H9 (cell line): Measurements from ENCODE around the gene ZNF618. TPM values are rescaled to one million over a fixed set of nuclear protein-coding genes. Genes with fewer than 3 reads are reported as not detected.

Source experiments
- DNase-seq: peaks from one replicate; pipeline ENCODE4 v3.0.0-alpha.2; 2017
- H2AFZ ChIP-seq: one replicate; pipeline ENCODE4 v1.6.1; 2013; ENCODE audit warnings: mild to moderate bottlenecking, low read length, control low read depth, moderate library complexity
- H2AK5ac ChIP-seq: 2 replicates; pipeline ENCODE4 v1.6.1; 2013; ENCODE audit warnings: low read length, control low read depth, mixed read lengths; ENCODE audit not compliant: insufficient read length
- H2BK120ac ChIP-seq: one replicate; pipeline ENCODE4 v1.6.1; 2013; ENCODE audit warnings: low read depth, mild to moderate bottlenecking, low read length, control low read depth, inconsistent platforms; ENCODE audit not compliant: poor library complexity, severe bottlenecking
- H2BK12ac ChIP-seq: 2 replicates; pipeline ENCODE4 v1.6.1; 2013; ENCODE audit warnings: low read length, control low read depth, mixed read lengths, low read depth; ENCODE audit not compliant: insufficient read length
- H2BK15ac ChIP-seq: 2 replicates; pipeline ENCODE4 v1.6.1; 2013; ENCODE audit warnings: low read depth, low read length, control low read depth
- H2BK20ac ChIP-seq: one replicate; pipeline ENCODE4 v1.6.1; 2013; ENCODE audit warnings: low read depth, mild to moderate bottlenecking, low read length, control low read depth, inconsistent platforms; ENCODE audit not compliant: poor library complexity, severe bottlenecking
- H2BK5ac ChIP-seq: 2 replicates; pipeline ENCODE4 v1.6.1; 2013; ENCODE audit warnings: low read length, control low read depth, mixed read lengths; ENCODE audit not compliant: insufficient read length
- H3K14ac ChIP-seq: 2 replicates; pipeline ENCODE4 v1.6.1; 2013; ENCODE audit warnings: low read length, control low read depth; ENCODE audit not compliant: insufficient read depth
- H3K18ac ChIP-seq: 2 replicates; pipeline ENCODE4 v1.6.1; 2013; ENCODE audit warnings: low read depth, mild to moderate bottlenecking, mixed read lengths, low read length, control low read depth; ENCODE audit not compliant: insufficient read length
- H3K23ac ChIP-seq: 2 replicates; pipeline ENCODE4 v1.6.1; 2013; ENCODE audit warnings: low read length, control low read depth, mixed read lengths, low read depth; ENCODE audit not compliant: insufficient read length
- H3K23me2 ChIP-seq: 2 replicates; pipeline ENCODE4 v1.6.1; 2013; ENCODE audit warnings: low read depth, mild to moderate bottlenecking, mixed read lengths, low read length, control low read depth; ENCODE audit not compliant: insufficient read length, poor library complexity, severe bottlenecking
- H3K27ac ChIP-seq: 2 replicates; pipeline ENCODE4 v1.5.1; 2013; ENCODE audit warnings: low read length, control low read depth, mixed read lengths, low read depth; ENCODE audit not compliant: insufficient read length
- H3K27me3 ChIP-seq: 2 replicates; pipeline ENCODE4 v1.6.1; 2013; ENCODE audit warnings: low read length, control low read depth, inconsistent platforms; ENCODE audit not compliant: insufficient read depth
- H3K4ac ChIP-seq: 2 replicates; pipeline ENCODE4 v1.6.1; 2013; ENCODE audit warnings: low read depth, mild to moderate bottlenecking, control low read depth, inconsistent platforms, low read length, moderate library complexity
- H3K4me1 ChIP-seq: 2 replicates; pipeline ENCODE4 v1.6.1; 2013; ENCODE audit warnings: low read length, control low read depth, inconsistent platforms; ENCODE audit not compliant: insufficient read depth
- H3K4me2 ChIP-seq: 2 replicates; pipeline ENCODE4 v1.6.1; 2013; ENCODE audit warnings: low read length, control low read depth, mixed read lengths; ENCODE audit not compliant: insufficient read length, insufficient read depth
- H3K56ac ChIP-seq: 2 replicates; pipeline ENCODE4 v1.6.1; 2013; ENCODE audit warnings: low read depth, mild to moderate bottlenecking, mixed read lengths, low read length, control low read depth; ENCODE audit not compliant: insufficient read length
- H3K79me1 ChIP-seq: 2 replicates; pipeline ENCODE4 v1.6.1; 2013; ENCODE audit warnings: low read depth, mild to moderate bottlenecking, moderate library complexity, low read length, control low read depth, inconsistent platforms; ENCODE audit not compliant: insufficient read depth, poor library complexity, severe bottlenecking
- H3K79me2 ChIP-seq: 2 replicates; pipeline ENCODE4 v1.6.1; 2013; ENCODE audit warnings: low read length, control low read depth, inconsistent platforms; ENCODE audit not compliant: insufficient read depth
- H3K9ac ChIP-seq: 2 replicates; pipeline ENCODE4 v1.6.1; 2013; ENCODE audit warnings: low read length, control low read depth, mixed read lengths; ENCODE audit not compliant: insufficient read length; ENCODE audit errors: extremely low read depth
- H3K9me3 ChIP-seq: one replicate; pipeline ENCODE4 v1.6.1; 2013; ENCODE audit warnings: low read depth, low read length, inconsistent platforms; ENCODE audit not compliant: control insufficient read depth
- H3T11ph ChIP-seq: one replicate; pipeline ENCODE4 v1.6.1; 2013; ENCODE audit warnings: mild to moderate bottlenecking, low read length, control low read depth, inconsistent platforms
- H4K20me1 ChIP-seq: one replicate; pipeline ENCODE4 v1.6.1; 2013; ENCODE audit not compliant: control insufficient read depth, insufficient read length, insufficient read depth
- H4K5ac ChIP-seq: 2 replicates; pipeline ENCODE4 v1.6.1; 2013; ENCODE audit warnings: low read depth, mild to moderate bottlenecking, mixed read lengths, low read length, control low read depth; ENCODE audit not compliant: insufficient read length
- H4K8ac ChIP-seq: replicated peaks from 2 replicates; pipeline ENCODE4 v1.6.1; 2013; ENCODE audit warnings: low read length, control low read depth, mixed read lengths, low read depth; ENCODE audit not compliant: insufficient read length
- H4K91ac ChIP-seq: 2 replicates; pipeline ENCODE4 v1.6.1; 2013; ENCODE audit warnings: low read depth, mild to moderate bottlenecking, moderate library complexity, mixed read lengths, low read length, control low read depth; ENCODE audit not compliant: insufficient read length
- H3K27ac Mint-ChIP-seq, 3 experiments: 2 replicates in 2 of 3; 3 replicates in 1 of 3; pipeline ENCODE4 v1.8.0; 2020 to 2021; ENCODE audit warnings: mixed read lengths in 3 of 3, mild to moderate bottlenecking in 1 of 3, moderate library complexity in 1 of 3
- H3K27me3 Mint-ChIP-seq: 2 replicates; pipeline ENCODE4 v1.8.0; 2021; ENCODE audit warnings: low read depth, mild to moderate bottlenecking, moderate library complexity, mixed read lengths
- H3K36me3 Mint-ChIP-seq, 3 experiments: 2 replicates in 2 of 3; 3 replicates in 1 of 3; pipeline ENCODE4 v1.8.0; 2020 to 2021; ENCODE audit warnings: low read depth in 3 of 3, mixed read lengths in 3 of 3; ENCODE audit not compliant: insufficient read depth in 1 of 3
- H3K4me1 Mint-ChIP-seq, 2 experiments: 2 replicates each; pipeline ENCODE4 v1.8.0; 2020; ENCODE audit warnings: mixed read lengths in 2 of 2
- H3K4me3 Mint-ChIP-seq, 2 experiments: 2 replicates in 1 of 2; 3 replicates in 1 of 2; pipeline ENCODE4 v1.8.0; 2020 to 2021; ENCODE audit warnings: mild to moderate bottlenecking in 2 of 2, mixed read lengths in 2 of 2, moderate library complexity in 1 of 2
- H3K9me3 Mint-ChIP-seq, 2 experiments: 2 replicates in 1 of 2; 3 replicates in 1 of 2; pipeline ENCODE4 v1.8.0; 2020; ENCODE audit warnings: mild to moderate bottlenecking in 2 of 2, mixed read lengths in 2 of 2, moderate library complexity in 1 of 2
- total RNA-seq: library from RNA; stranded (reverse); gene quantifications from 2 replicates; pipeline ENCODE4 v1.2.1, GENCODE V29; 2021
- TF ChIP-seq, protein P1 (sequence below): fragments of 200-600 bp; sonication (generic); conservative IDR thresholded peaks from 3 replicates; pipeline ENCODE4 v1.8.0; 2021; ENCODE audit warnings: antibody characterized with exemption, mild to moderate bottlenecking

ZNF618 gene
- total RNA-seq, 1 experiment from 2014 or later, result 13.6 TPM

DNA sequence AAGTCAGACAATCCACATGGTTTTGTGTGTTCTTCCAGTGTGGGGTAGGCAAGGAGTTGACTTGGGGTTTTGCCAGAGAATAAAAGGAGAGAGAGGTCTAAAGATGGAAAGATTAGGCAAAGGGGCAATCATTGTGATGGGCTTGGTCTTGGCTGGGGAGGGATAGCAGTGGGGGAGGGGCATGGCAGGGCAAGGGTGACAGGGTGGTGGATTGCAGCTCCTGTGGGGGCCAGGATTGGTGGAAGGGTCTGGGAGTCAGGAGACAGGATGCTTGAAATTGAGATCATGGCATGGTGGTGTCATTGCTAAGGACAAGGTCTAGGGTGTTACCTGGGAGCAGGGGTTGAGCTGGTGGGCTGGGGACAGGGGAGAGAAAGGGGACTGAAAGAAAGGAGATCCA lies 57.6 kb downstream of the ZNF618 start:
- Histone ChIP-seq H2BK5ac (no peak overlapping the region), H3T11ph (no peak overlapping the region), H3K27me3 (no peaks in the 10 kb centered on the region), H2BK12ac (no peak overlapping the region), H4K8ac (no peak overlapping the region), H3K23ac (no peak overlapping the region), H3K14ac (no peak overlapping the region), H3K4me1 (peaks cover 2% of the 10 kb centered on the region; the same call in 1 of the 2 replicates), H3K79me1 (peaks cover 4% of the 10 kb centered on the region), H3K4ac (no peak overlapping the region), H3K23me2 (no peaks in the 10 kb centered on the region), H3K18ac (no peak overlapping the region), H2BK15ac (no peak overlapping the region), H4K5ac (no peak overlapping the region), H2AK5ac (no peak overlapping the region), H3K9me3 (peaks cover 2% of the 10 kb centered on the region), H3K9ac (no peak overlapping the region), H4K20me1 (no peaks in the 10 kb centered on the region), H3K4me2 (no peak overlapping the region), H3K27ac (no peak overlapping the region), H4K91ac (no peak overlapping the region), H3K56ac (no peak overlapping the region), H2BK20ac (no peak overlapping the region), H2BK120ac (no peak overlapping the region), H3K79me2 (no peaks in the 10 kb centered on the region; the same call in 1 of the 2 replicates), H2AFZ (no peak overlapping the region)
- Mint-ChIP-seq H3K4me3 (no peak overlapping the region), H3K4me1 (peaks cover 7% of the 10 kb centered on the region in 2 experiments), H3K27me3 (no peaks in the 10 kb centered on the region), H3K27ac (no peak overlapping the region), H3K9me3 (peaks cover under 1 to 3% of the 10 kb centered on the region in 2 experiments; a peak in 1 of 5 replicates), H3K36me3 (peaks cover 0 to 6% (median 0%) of the 10 kb centered on the region in 3 experiments; a peak in 5 of 7 replicates)
- TF ChIP-seq, protein P1, sequence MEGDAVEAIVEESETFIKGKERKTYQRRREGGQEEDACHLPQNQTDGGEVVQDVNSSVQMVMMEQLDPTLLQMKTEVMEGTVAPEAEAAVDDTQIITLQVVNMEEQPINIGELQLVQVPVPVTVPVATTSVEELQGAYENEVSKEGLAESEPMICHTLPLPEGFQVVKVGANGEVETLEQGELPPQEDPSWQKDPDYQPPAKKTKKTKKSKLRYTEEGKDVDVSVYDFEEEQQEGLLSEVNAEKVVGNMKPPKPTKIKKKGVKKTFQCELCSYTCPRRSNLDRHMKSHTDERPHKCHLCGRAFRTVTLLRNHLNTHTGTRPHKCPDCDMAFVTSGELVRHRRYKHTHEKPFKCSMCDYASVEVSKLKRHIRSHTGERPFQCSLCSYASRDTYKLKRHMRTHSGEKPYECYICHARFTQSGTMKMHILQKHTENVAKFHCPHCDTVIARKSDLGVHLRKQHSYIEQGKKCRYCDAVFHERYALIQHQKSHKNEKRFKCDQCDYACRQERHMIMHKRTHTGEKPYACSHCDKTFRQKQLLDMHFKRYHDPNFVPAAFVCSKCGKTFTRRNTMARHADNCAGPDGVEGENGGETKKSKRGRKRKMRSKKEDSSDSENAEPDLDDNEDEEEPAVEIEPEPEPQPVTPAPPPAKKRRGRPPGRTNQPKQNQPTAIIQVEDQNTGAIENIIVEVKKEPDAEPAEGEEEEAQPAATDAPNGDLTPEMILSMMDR, result no peak
- no peak for DNase-seq
